ENCODE results near the gene CEP72. TPM values are rescaled to one million over a fixed set of nuclear protein-coding genes. Genes with fewer than 3 reads are reported as not detected.
"Not testable (repeated sequence)": the region's sequence is repeated elsewhere in the genome, so short reads cannot be mapped to it uniquely, and the experiment has no call there.

Gene CEP72
- polyA plus RNA-seq, 1 donor (not counting 4 experiments of a cell fraction or from before 2014, with no cell fraction given), result 4.5 TPM

- Histone ChIP-seq H3K9ac (ENCODE audit: control insufficient read depth, extremely low read depth, insufficient read depth, low read length) (peak within 1 kb of the TSS; percentile 22), H3K4me3 (ENCODE audit: control insufficient read depth in 2 of 3, extremely low read depth in 1 of 3, insufficient read depth in 2 of 3, low read depth in 1 of 3, low read length in 3 of 3) (peak within 1 kb of the TSS; percentile 34 to 62 (median 50)), H2AFZ (ENCODE audit: control insufficient read depth, low read length) (peak within 1 kb of the TSS; percentile 58), H3K4me2 (ENCODE audit: control insufficient read depth, extremely low read depth, insufficient read depth, low read depth, low read length) (peak within 1 kb of the TSS; percentile 64)
- H3K9me1 ChIP-seq (ENCODE audit: control insufficient read depth, extremely low read depth, insufficient read depth, low read length); FAIRE-seq; H4K20me1 ChIP-seq (ENCODE audit: control insufficient read depth, extremely low read depth, insufficient read depth, low read length); H3K4me1 ChIP-seq (ENCODE audit: control insufficient read depth, extremely low read depth, insufficient read depth, low read length); H3K9me3 ChIP-seq (ENCODE audit: control insufficient read depth, low read depth, low read length); dilution Hi-C loops (cut with MboI; ENCODE audit: extremely low pct_ligation_motif_present, low sequenced_read_pairs); H3K27ac ChIP-seq (ENCODE audit: control insufficient read depth, insufficient read depth, low read length); H3K27me3 ChIP-seq (ENCODE audit: control insufficient read depth, extremely low read depth, insufficient read depth, low read length); DNase-seq (ENCODE audit: low read depth, low spot score); H3K79me2 ChIP-seq (ENCODE audit: control insufficient read depth, insufficient read depth, low read length); H3K36me3 ChIP-seq (ENCODE audit: control insufficient read depth in 2 of 2, extremely low read depth in 1 of 2, insufficient read depth in 2 of 2, low read length in 2 of 2): not testable (repeated sequence)
Observed at GRCh38 chr5:693271-694041, 81.3 kb downstream of the CEP72 start, which contains the start of gene TPPP. Gene TPPP, minus strand, starts transcription at chr5:693352. Its CDS starts 15,292 bp downstream, at chr5:678060.

- H3K9ac ChIP-seq (ENCODE audit: control insufficient read depth, extremely low read depth, insufficient read depth, low read length); H3K9me1 ChIP-seq (ENCODE audit: control insufficient read depth, extremely low read depth, insufficient read depth, low read length): not testable (repeated sequence)
Observed at GRCh38 chr5:694042-694431, 81.9 kb downstream of the CEP72 start.

GRCh38 chr5:695475-695874 is 83.3 kb downstream of the CEP72 start:
- H3K9ac ChIP-seq (ENCODE audit: control insufficient read depth, extremely low read depth, insufficient read depth, low read length); FAIRE-seq; H3K27ac ChIP-seq (ENCODE audit: control insufficient read depth, insufficient read depth, low read length); H3K4me1 ChIP-seq (ENCODE audit: control insufficient read depth, extremely low read depth, insufficient read depth, low read length); DNase-seq (ENCODE audit: low read depth, low spot score); H3K79me2 ChIP-seq (ENCODE audit: control insufficient read depth, insufficient read depth, low read length); H3K9me1 ChIP-seq (ENCODE audit: control insufficient read depth, extremely low read depth, insufficient read depth, low read length); H3K4me2 ChIP-seq (ENCODE audit: control insufficient read depth, extremely low read depth, insufficient read depth, low read depth, low read length); dilution Hi-C loops (cut with MboI; ENCODE audit: extremely low pct_ligation_motif_present, low sequenced_read_pairs); H4K20me1 ChIP-seq (ENCODE audit: control insufficient read depth, extremely low read depth, insufficient read depth, low read length); H2AFZ ChIP-seq (ENCODE audit: control insufficient read depth, low read length); H3K27me3 ChIP-seq (ENCODE audit: control insufficient read depth, extremely low read depth, insufficient read depth, low read length); H3K36me3 ChIP-seq (ENCODE audit: control insufficient read depth in 2 of 2, extremely low read depth in 1 of 2, insufficient read depth in 2 of 2, low read length in 2 of 2); H3K9me3 ChIP-seq (ENCODE audit: control insufficient read depth, low read depth, low read length); H3K4me3 ChIP-seq (ENCODE audit: control insufficient read depth in 2 of 3, extremely low read depth in 1 of 3, insufficient read depth in 2 of 3, low read depth in 1 of 3, low read length in 3 of 3): not testable (repeated sequence)

More at GRCh38 chr5:694042-694431, 81.9 kb downstream of the CEP72 start:
- H3K4me1 ChIP-seq (ENCODE audit: control insufficient read depth, extremely low read depth, insufficient read depth, low read length); H3K27ac ChIP-seq (ENCODE audit: control insufficient read depth, insufficient read depth, low read length); H3K79me2 ChIP-seq (ENCODE audit: control insufficient read depth, insufficient read depth, low read length); H3K36me3 ChIP-seq (ENCODE audit: control insufficient read depth in 2 of 2, extremely low read depth in 1 of 2, insufficient read depth in 2 of 2, low read length in 2 of 2); H2AFZ ChIP-seq (ENCODE audit: control insufficient read depth, low read length); dilution Hi-C loops (cut with MboI; ENCODE audit: extremely low pct_ligation_motif_present, low sequenced_read_pairs); H4K20me1 ChIP-seq (ENCODE audit: control insufficient read depth, extremely low read depth, insufficient read depth, low read length); H3K27me3 ChIP-seq (ENCODE audit: control insufficient read depth, extremely low read depth, insufficient read depth, low read length); H3K4me2 ChIP-seq (ENCODE audit: control insufficient read depth, extremely low read depth, insufficient read depth, low read depth, low read length); DNase-seq (ENCODE audit: low read depth, low spot score); H3K9me3 ChIP-seq (ENCODE audit: control insufficient read depth, low read depth, low read length); FAIRE-seq: not testable (repeated sequence)
- H3K4me3 ChIP-seq (ENCODE audit: control insufficient read depth in 2 of 3, extremely low read depth in 1 of 3, insufficient read depth in 2 of 3, low read depth in 1 of 3, low read length in 3 of 3), result peak overlapping the region in 1 of 3 experiments; percentile 49

GRCh38 chr5:696191-696590 is 84.1 kb downstream of the CEP72 start:
- H3K36me3 ChIP-seq (ENCODE audit: control insufficient read depth in 2 of 2, extremely low read depth in 1 of 2, insufficient read depth in 2 of 2, low read length in 2 of 2); H3K27me3 ChIP-seq (ENCODE audit: control insufficient read depth, extremely low read depth, insufficient read depth, low read length); H3K79me2 ChIP-seq (ENCODE audit: control insufficient read depth, insufficient read depth, low read length); H2AFZ ChIP-seq (ENCODE audit: control insufficient read depth, low read length); FAIRE-seq; H3K4me2 ChIP-seq (ENCODE audit: control insufficient read depth, extremely low read depth, insufficient read depth, low read depth, low read length); DNase-seq (ENCODE audit: low read depth, low spot score); H3K9ac ChIP-seq (ENCODE audit: control insufficient read depth, extremely low read depth, insufficient read depth, low read length); H3K9me3 ChIP-seq (ENCODE audit: control insufficient read depth, low read depth, low read length); H3K27ac ChIP-seq (ENCODE audit: control insufficient read depth, insufficient read depth, low read length); H3K4me1 ChIP-seq (ENCODE audit: control insufficient read depth, extremely low read depth, insufficient read depth, low read length); H3K4me3 ChIP-seq (ENCODE audit: control insufficient read depth in 2 of 3, extremely low read depth in 1 of 3, insufficient read depth in 2 of 3, low read depth in 1 of 3, low read length in 3 of 3); H4K20me1 ChIP-seq (ENCODE audit: control insufficient read depth, extremely low read depth, insufficient read depth, low read length); H3K9me1 ChIP-seq (ENCODE audit: control insufficient read depth, extremely low read depth, insufficient read depth, low read length); dilution Hi-C loops (cut with MboI; ENCODE audit: extremely low pct_ligation_motif_present, low sequenced_read_pairs): not testable (repeated sequence)

Measured in keratinocyte (primary cell).